H1 (cell line): ENCODE measurements around the gene CLPTM1L. TPM values are rescaled to one million over a fixed set of nuclear protein-coding genes. Genes with fewer than 3 reads are reported as not detected.

Source experiments
- CTCF ChIA-PET: fragments of 300-600 bp; sonication (Branson Sonifier 250); formaldehyde crosslinking; loops from one replicate; lab custom pipeline; 2021; ENCODE audit not compliant: partially characterized antibody; lab: Charles Lee
- POLR2A ChIA-PET: fragments of 300-600 bp; sonication (Branson Sonifier 250); formaldehyde crosslinking; loops from one replicate; lab custom pipeline; 2021; ENCODE audit warnings: inconsistent platforms; ENCODE audit not compliant: partially characterized antibody; lab: Charles Lee
- DNase-seq, 2 experiments: peaks; one replicate each; pipeline versions ENCODE4 v3.0.0 to v3.0.0-alpha.2; 2010 to 2022; ENCODE audit warnings: low spot score in 2 of 2, low read depth in 1 of 2, mixed read lengths in 1 of 2
- FAIRE-seq: peaks from 2 replicates; lab custom pipeline; 2011; peaks lifted over from hg19 to GRCh38; lab: Jason Lieb, UNC
- H2AFZ ChIP-seq: 2 replicates; pipeline ENCODE4 v1.8.1; 2012; ENCODE audit warnings: low read length, inconsistent platforms
- H2AK5ac ChIP-seq: 2 replicates; pipeline ENCODE4 v1.6.1; 2013; ENCODE audit warnings: low read depth, low read length
- H2BK120ac ChIP-seq: replicated peaks from 2 replicates; pipeline ENCODE3; 2013; ENCODE audit warnings: low read depth, low read length, inconsistent platforms
- H2BK12ac ChIP-seq: 2 replicates; pipeline ENCODE4 v1.6.1; 2013; ENCODE audit warnings: low read depth, low read length
- H2BK15ac ChIP-seq: 2 replicates; pipeline ENCODE4 v1.6.1; 2013; ENCODE audit warnings: low read length
- H2BK20ac ChIP-seq: 2 replicates; pipeline ENCODE4 v1.6.1; 2013; ENCODE audit warnings: low read length
- H2BK5ac ChIP-seq: 2 replicates; pipeline ENCODE4 v1.6.1; 2013; ENCODE audit warnings: low read depth, low read length
- H3K14ac ChIP-seq: 2 replicates; pipeline ENCODE4 v1.6.1; 2013; ENCODE audit warnings: inconsistent platforms; ENCODE audit not compliant: insufficient read length
- H3K18ac ChIP-seq: 2 replicates; pipeline ENCODE4 v1.6.1; 2013; ENCODE audit warnings: low read length; ENCODE audit errors: extremely low read depth
- H3K23ac ChIP-seq: 2 replicates; pipeline ENCODE4 v1.6.1; 2013; ENCODE audit warnings: inconsistent platforms; ENCODE audit not compliant: insufficient read length
- H3K23me2 ChIP-seq: 2 replicates; pipeline ENCODE4 v1.6.1; 2013; ENCODE audit warnings: low read depth, low read length
- H3K27ac ChIP-seq: 2 replicates; pipeline ENCODE4 v1.6.1; 2011; ENCODE audit warnings: low read depth, low read length, inconsistent platforms
- H3K27me3 ChIP-seq, 4 experiments: replicated peaks in 1 of 4; 1 replicate in 1 of 4; 2 replicates in 3 of 4; pipeline versions ENCODE4 v1.6.1 to v1.8.1; 2011 to 2013; ENCODE audit warnings: low read length in 3 of 4, mild to moderate bottlenecking in 3 of 4, inconsistent platforms in 2 of 4, mixed read lengths in 2 of 4, moderate library complexity in 1 of 4; ENCODE audit not compliant: control insufficient read depth in 3 of 4, insufficient read depth in 3 of 4; ENCODE audit errors: extremely low read depth in 1 of 4
- H3K36me3 ChIP-seq, 4 experiments: 2 replicates each; pipeline versions ENCODE4 v1.6.1 to v1.8.1; 2011 to 2013; ENCODE audit warnings: mild to moderate bottlenecking in 4 of 4, low read length in 3 of 4, moderate library complexity in 2 of 4, control low read depth in 1 of 4, inconsistent platforms in 1 of 4; ENCODE audit not compliant: insufficient read depth in 4 of 4, control insufficient read depth in 2 of 4
- H3K4ac ChIP-seq: replicated peaks from 2 replicates; pipeline ENCODE3; 2013; ENCODE audit warnings: low read length, low read depth, mixed read lengths, inconsistent platforms; ENCODE audit not compliant: insufficient read length
- H3K4me1 ChIP-seq, 4 experiments: replicated peaks in 1 of 4; 1 replicate in 1 of 4; 2 replicates in 3 of 4; pipeline versions ENCODE4 v1.6.1 to v1.8.1; 2011 to 2013; ENCODE audit warnings: low read length in 3 of 4, inconsistent platforms in 2 of 4, mixed read lengths in 1 of 4; ENCODE audit not compliant: insufficient read depth in 4 of 4, control insufficient read depth in 3 of 4
- H3K4me2 ChIP-seq, 2 experiments: 2 replicates each; pipeline versions ENCODE4 v1.6.1 to v1.8.1; 2011 to 2013; ENCODE audit warnings: low read depth in 2 of 2, low read length in 2 of 2, control low read depth in 1 of 2, inconsistent platforms in 1 of 2, mild to moderate bottlenecking in 1 of 2; ENCODE audit not compliant: insufficient read depth in 1 of 2
- H3K4me3 ChIP-seq, 4 experiments: fragments of 200-600, 300-600 bp in 1 of 4; sonication (generic), shearing (Covaris generic), sonication (Bioruptor Twin) in 1 of 4; 2 replicates each; pipeline versions ENCODE4 v1.5.1 to v1.8.1; 2011 to 2016; ENCODE audit warnings: low read length in 4 of 4, low read depth in 3 of 4, control low read depth in 2 of 4, inconsistent platforms in 2 of 4, mild to moderate bottlenecking in 2 of 4, mixed read lengths in 1 of 4, moderate library complexity in 1 of 4; ENCODE audit not compliant: insufficient read depth in 2 of 4; ENCODE audit errors: extremely low read depth in 1 of 4
- H3K56ac ChIP-seq: replicated peaks from 2 replicates; pipeline ENCODE3; 2013; ENCODE audit warnings: low read depth, mild to moderate bottlenecking, mixed read lengths, low read length, inconsistent platforms; ENCODE audit not compliant: insufficient read length
- H3K79me1 ChIP-seq: 2 replicates; pipeline ENCODE4 v1.6.1; 2013; ENCODE audit warnings: low read depth, low read length, control low read depth
- H3K79me2 ChIP-seq, 2 experiments: 2 replicates each; pipeline versions ENCODE4 v1.6.1 to v1.8.1; 2012 to 2013; ENCODE audit warnings: low read length in 2 of 2, mild to moderate bottlenecking in 2 of 2, inconsistent platforms in 1 of 2; ENCODE audit not compliant: insufficient read depth in 2 of 2, control insufficient read depth in 1 of 2
- H3K9ac ChIP-seq, 4 experiments: replicated peaks in 1 of 4; 1 replicate in 1 of 4; 2 replicates in 3 of 4; pipeline versions ENCODE4 v1.6.1 to v1.8.1; 2011 to 2013; ENCODE audit warnings: low read depth in 3 of 4, low read length in 3 of 4, control low read depth in 2 of 4, mild to moderate bottlenecking in 2 of 4, moderate library complexity in 2 of 4, inconsistent platforms in 1 of 4; ENCODE audit errors: extremely low read depth in 1 of 4
- H3K9me3 ChIP-seq, 2 experiments: 2 replicates each; pipeline versions ENCODE4 v1.6.1 to v1.8.1; 2012 to 2013; ENCODE audit warnings: mild to moderate bottlenecking in 2 of 2, moderate library complexity in 2 of 2, control low read depth in 1 of 2, inconsistent platforms in 1 of 2, low read depth in 1 of 2, low read length in 1 of 2, mixed read lengths in 1 of 2; ENCODE audit not compliant: insufficient read depth in 2 of 2
- H4K20me1 ChIP-seq, 2 experiments: replicated peaks in 1 of 2; 2 replicates each; pipeline versions ENCODE3 to v1.8.1; 2011 to 2013; ENCODE audit warnings: inconsistent platforms in 2 of 2, low read length in 2 of 2, mild to moderate bottlenecking in 1 of 2; ENCODE audit not compliant: insufficient read depth in 2 of 2, control insufficient read depth in 1 of 2
- H4K5ac ChIP-seq: 2 replicates; pipeline ENCODE4 v1.6.1; 2013; ENCODE audit warnings: low read length, low read depth, mixed read lengths, inconsistent platforms; ENCODE audit not compliant: insufficient read length
- H4K8ac ChIP-seq: 2 replicates; pipeline ENCODE4 v1.8.0; 2013; ENCODE audit warnings: mild to moderate bottlenecking, moderate library complexity, low read length, inconsistent platforms; ENCODE audit not compliant: insufficient read depth; ENCODE audit errors: extremely low read depth
- H4K91ac ChIP-seq: replicated peaks from 2 replicates; pipeline ENCODE3; 2013; ENCODE audit warnings: low read length, mixed read lengths, inconsistent platforms; ENCODE audit not compliant: insufficient read length
- BCL11A ChIP-seq, 2 experiments: IDR thresholded peaks; one replicate each; pipeline ENCODE4 v1.6.1; 2011; ENCODE audit warnings: low read depth in 2 of 2, low read length in 2 of 2, mild to moderate bottlenecking in 2 of 2
- CBX8 ChIP-seq: fragments of 300-800, 300-1000 bp; sonication (generic); IDR thresholded peaks from 2 replicates; pipeline ENCODE4 v1.7.1; 2016; ENCODE audit warnings: low read depth, low read length, borderline replicate concordance
- HDAC6 ChIP-seq: IDR thresholded peaks from one replicate; pipeline ENCODE4 v1.7.1; 2012; ENCODE audit warnings: low read depth, mild to moderate bottlenecking, inconsistent platforms, low read length, moderate library complexity
- PHF8 ChIP-seq: fragments of 200-600 bp; sonication (generic); conservative IDR thresholded peaks from 2 replicates; pipeline ENCODE4 v1.7.1; 2012; ENCODE audit warnings: low read depth, mild to moderate bottlenecking, inconsistent platforms, low read length, moderate library complexity
- RFX5 ChIP-seq: IDR thresholded peaks from 2 replicates; pipeline ENCODE4 v1.6.1; 2011; ENCODE audit warnings: low read depth, low read length, improper control_type of control experiment, borderline replicate concordance
- RNF2 ChIP-seq: fragments of 200-900, 300-1000 bp; sonication (generic); IDR thresholded peaks from 2 replicates; pipeline ENCODE4 v1.7.1; 2016; ENCODE audit warnings: borderline replicate concordance, low read depth, mild to moderate bottlenecking, antibody characterized with exemption, low read length; ENCODE audit not compliant: poor library complexity, severe bottlenecking; ENCODE audit errors: missing control alignments
- RXRA ChIP-seq: IDR thresholded peaks from 2 replicates; pipeline ENCODE4 v1.6.1; 2011; ENCODE audit warnings: low read depth, mild to moderate bottlenecking, low read length, moderate library complexity; ENCODE audit not compliant: insufficient read depth
- SIRT6 ChIP-seq: IDR thresholded peaks from one replicate; pipeline ENCODE4 v1.7.1; 2012; ENCODE audit warnings: low read length, inconsistent platforms
- SP1 ChIP-seq: IDR thresholded peaks from 2 replicates; pipeline ENCODE4 v1.6.1; 2011; ENCODE audit warnings: low read depth, low read length
- WGBS, 2 experiments: shearing (Covaris generic) in 1 of 2; methylation state at CpG; one replicate each; pipeline versions ENCODE4 v1.1.6 to v1.1.7; 2013 to 2015; ENCODE audit warnings: low lambda C conversion rate in 2 of 2, mixed read lengths in 2 of 2, inconsistent platforms in 1 of 2, low coverage in 1 of 2, missing lambda C conversion rate in 1 of 2; ENCODE audit not compliant: insufficient replicate concordance in 2 of 2, insufficient coverage in 1 of 2, insufficient read length in 1 of 2; ENCODE audit errors: extremely low coverage in 1 of 2, missing lambda C conversion rate in 1 of 2; 5-methylcytosine and 5-hydroxymethylcytosine counted together
- polyA plus RNA-seq, 7 experiments: library from polyadenylated mRNA; depleted of rRNA in 3 of 7; stranded (reverse) in 5 of 7; unstranded in 2 of 7; fragments of >200 nt in 5 of 7; fragments of 200-250 nt in 2 of 7; gene quantifications; 1 replicate in 5 of 7; 2 replicates in 1 of 7; 4 replicates in 1 of 7; pipeline versions ENCODE4 v1.2.1 to v1.2.3, GENCODE V29; 2011 to 2013; ENCODE audit warnings: missing spikeins in 2 of 7, mixed read lengths in 2 of 7
- total RNA-seq: library from RNA; stranded (reverse); fragmentation: NEBNext Ultra II Directional; extraction: Animal tissue kit (Norgen Biotek cat#: 25700); gene quantifications from 2 replicates; pipeline ENCODE4 v1.2.1, GENCODE V29; 2021
- TF ChIP-seq, protein P1 (sequence below): IDR thresholded peaks from 2 replicates; pipeline ENCODE4 v1.6.1; 2012; ENCODE audit warnings: inconsistent platforms

The CLPTM1L gene
- total and polyA plus RNA-seq, 2 of the 8 experiments (the other 6 are each of a cell fraction or from before 2014, with no cell fraction given): 102 to 119 TPM

DNA sequence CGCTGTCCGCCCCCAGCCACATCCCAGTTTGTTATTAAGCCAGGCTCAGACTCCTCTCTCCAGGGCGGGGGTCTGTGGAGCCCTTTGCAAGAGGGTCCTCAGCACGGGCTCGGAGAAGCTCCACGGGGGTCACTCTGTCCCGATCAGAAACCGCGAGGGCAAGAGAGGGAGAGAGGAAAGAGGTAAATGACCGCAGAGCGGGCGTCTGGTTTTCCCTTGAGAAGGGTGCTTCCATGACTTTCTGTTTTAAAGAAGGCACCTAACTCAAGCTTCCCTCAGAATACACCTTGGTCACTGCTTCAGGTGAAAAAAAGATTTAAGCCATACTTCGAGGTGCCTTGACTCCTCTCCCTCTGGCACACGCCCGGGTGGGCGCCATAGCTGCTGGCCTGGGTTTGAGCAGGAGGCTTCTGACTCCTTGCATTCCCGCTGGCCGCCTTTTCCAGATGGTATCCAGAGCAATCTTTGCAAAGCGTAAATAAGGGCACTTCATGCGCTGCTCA lies 44.3 kb downstream of the CLPTM1L start:
- no peak overlapping the region; the same call in 1 of the 2 replicates for H4K8ac ChIP-seq
- no peak for FAIRE-seq
- no peak overlapping the region for H2BK20ac ChIP-seq
- peaks cover 0 to 6% (median 2%) of the 10 kb centered on the region in 4 experiments; a peak in 4 of 7 replicates for H3K27me3 ChIP-seq
- H3K14ac ChIP-seq: no peak overlapping the region
- H3K23ac ChIP-seq: no peak overlapping the region
- peak in 1 of 2 experiments; percentile 37 for DNase-seq
- CTCF ChIA-PET: interaction anchor here (1.3 kb wide), 1 partner anchor 180 kb away, joined by 3 read pairs; no protein-coding TSS in a partner anchor
- H2BK120ac ChIP-seq: no peak overlapping the region
- no peaks in the 10 kb centered on the region; a peak in 1 of 4 replicates for H3K9me3 ChIP-seq
- no peak overlapping the region for H2BK15ac ChIP-seq
- no peak overlapping the region for H3K27ac ChIP-seq
- H2AK5ac ChIP-seq: no peak overlapping the region
- no peak overlapping the region for H2BK5ac ChIP-seq
- H3K56ac ChIP-seq: no peak overlapping the region
- H3K4me3 ChIP-seq: no peak overlapping the region
- no peak overlapping the region for H3K18ac ChIP-seq
- H3K4me1 ChIP-seq: peaks cover 0 to 5% (median 3%) of the 10 kb centered on the region in 4 experiments; a peak in 5 of 7 replicates
- no peak overlapping the region for H3K4ac ChIP-seq
- H3K23me2 ChIP-seq: no peaks in the 10 kb centered on the region; the same call in 1 of the 2 replicates
- POLR2A ChIA-PET: interaction anchor here (1.2 kb wide), 1 partner anchor 14 kb away, joined by 5 read pairs; no protein-coding TSS in a partner anchor
- H3K9ac ChIP-seq: no peak overlapping the region
- H4K20me1 ChIP-seq: no peaks in the 10 kb centered on the region
- no peak overlapping the region for H4K5ac ChIP-seq
- no peak overlapping the region for H2AFZ ChIP-seq
- H4K91ac ChIP-seq: no peak overlapping the region
- H3K36me3 ChIP-seq: no peaks in the 10 kb centered on the region
- 91% methylated on average over 17 of the region's 20 CpGs; no CpG with 5 or more reads in 1 of the 2 experiments for WGBS, 2 experiments
- H3K79me1 ChIP-seq: no peaks in the 10 kb centered on the region
- no peaks in the 10 kb centered on the region for H3K79me2 ChIP-seq
- no peak overlapping the region for H2BK12ac ChIP-seq
- no peak overlapping the region for H3K4me2 ChIP-seq
- TF ChIP-seq HDAC6: no peak
- TF ChIP-seq RFX5: no peak
- TF ChIP-seq CBX8: no peak
- TF ChIP-seq, protein P1, sequence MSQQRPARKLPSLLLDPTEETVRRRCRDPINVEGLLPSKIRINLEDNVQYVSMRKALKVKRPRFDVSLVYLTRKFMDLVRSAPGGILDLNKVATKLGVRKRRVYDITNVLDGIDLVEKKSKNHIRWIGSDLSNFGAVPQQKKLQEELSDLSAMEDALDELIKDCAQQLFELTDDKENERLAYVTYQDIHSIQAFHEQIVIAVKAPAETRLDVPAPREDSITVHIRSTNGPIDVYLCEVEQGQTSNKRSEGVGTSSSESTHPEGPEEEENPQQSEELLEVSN: no peak
- TF ChIP-seq SP1: no peak
- no peak for TF ChIP-seq RNF2
- TF ChIP-seq BCL11A (IDR thresholded peaks at IDR 0.05; ENCODE audit: low read depth in 2 of 2, low read length in 2 of 2): no peak
- no peak for TF ChIP-seq PHF8
- TF ChIP-seq RXRA: no peak
- TF ChIP-seq SIRT6: no peak
